HG03280 (cell line): ENCODE measurements around the gene SUSD2.
"Not testable (repeated sequence)": the region's sequence is repeated elsewhere in the genome, so short reads cannot be mapped to it uniquely, and the experiment has no call there.

Source experiments
- ATAC-seq: cut with Tn5 transposase; IDR thresholded peaks from one replicate; pipeline ENCODE4 v1.9.1; 2021; ENCODE audit warnings: mild to moderate bottlenecking, moderate library complexity; ENCODE audit not compliant: unreplicated experiment

Gene SUSD2

GRCh38 chr22:24187731-24188644, 6.7 kb downstream of the SUSD2 start:
- no peak for ATAC-seq

GRCh38 chr22:24188705-24189248, 7.5 kb downstream of the SUSD2 start:
- ATAC-seq = no peak

GRCh38 chr22:24189249-24190158, 8.2 kb downstream of the SUSD2 start:
- no peak for ATAC-seq

- ATAC-seq = no peak
These were observed 8.9 kb downstream of the SUSD2 start for GRCh38 chr22:24190159-24190540.

GRCh38 chr22:24190596-24191208, 9.4 kb downstream of the SUSD2 start:
- no peak for ATAC-seq

GRCh38 chr22:24191381-24191841, 10.1 kb downstream of the SUSD2 start:
- ATAC-seq = no peak

GRCh38 chr22:24191893-24192292, 10.6 kb downstream of the SUSD2 start:
- ATAC-seq = no peak

GRCh38 chr22:24198682-24199052, 17.4 kb downstream of the SUSD2 start:
- no peak for ATAC-seq

- ATAC-seq = no peak
These were observed 19.4 kb downstream of the SUSD2 start for GRCh38 chr22:24200619-24201212.

- no peak for ATAC-seq
These were observed 20.7 kb downstream of the SUSD2 start for GRCh38 chr22:24201681-24202614.

- not testable (repeated sequence) for ATAC-seq
These were observed 22.6 kb downstream of the SUSD2 start for GRCh38 chr22:24203856-24204255.

- no peak for ATAC-seq
These were observed 24.3 kb downstream of the SUSD2 start for GRCh38 chr22:24205438-24206195.

- not testable (repeated sequence) for ATAC-seq
These were observed 25.4 kb downstream of the SUSD2 start for GRCh38 chr22:24206460-24207263.

- ATAC-seq = no peak
These were observed 26.2 kb downstream of the SUSD2 start for GRCh38 chr22:24207264-24208011.

- ATAC-seq = no peak
These were observed 26.9 kb downstream of the SUSD2 start for GRCh38 chr22:24208012-24208749.

- ATAC-seq = no peak
These were observed 27.7 kb downstream of the SUSD2 start for GRCh38 chr22:24209016-24209415.
